DOHH2 (cell line): ENCODE results near the gene TENT4A.

Source experiments
- EZH2phosphoT487 ChIP-seq: fragments of 200-600 bp; sonication (generic); IDR thresholded peaks from 2 replicates; pipeline ENCODE4 v1.6.1; 2017; ENCODE audit warnings: borderline replicate concordance, mild to moderate bottlenecking, antibody characterized with exemption, low read length, moderate library complexity, mixed read lengths
- TF ChIP-seq, protein P1 (sequence below): fragments of 200-600 bp; sonication (generic); IDR thresholded peaks from one replicate; pipeline ENCODE4 v1.5.1; 2014; ENCODE audit warnings: antibody characterized with exemption, mild to moderate bottlenecking, low read depth, low read length; ENCODE audit not compliant: poor library complexity, severe bottlenecking

DNA sequence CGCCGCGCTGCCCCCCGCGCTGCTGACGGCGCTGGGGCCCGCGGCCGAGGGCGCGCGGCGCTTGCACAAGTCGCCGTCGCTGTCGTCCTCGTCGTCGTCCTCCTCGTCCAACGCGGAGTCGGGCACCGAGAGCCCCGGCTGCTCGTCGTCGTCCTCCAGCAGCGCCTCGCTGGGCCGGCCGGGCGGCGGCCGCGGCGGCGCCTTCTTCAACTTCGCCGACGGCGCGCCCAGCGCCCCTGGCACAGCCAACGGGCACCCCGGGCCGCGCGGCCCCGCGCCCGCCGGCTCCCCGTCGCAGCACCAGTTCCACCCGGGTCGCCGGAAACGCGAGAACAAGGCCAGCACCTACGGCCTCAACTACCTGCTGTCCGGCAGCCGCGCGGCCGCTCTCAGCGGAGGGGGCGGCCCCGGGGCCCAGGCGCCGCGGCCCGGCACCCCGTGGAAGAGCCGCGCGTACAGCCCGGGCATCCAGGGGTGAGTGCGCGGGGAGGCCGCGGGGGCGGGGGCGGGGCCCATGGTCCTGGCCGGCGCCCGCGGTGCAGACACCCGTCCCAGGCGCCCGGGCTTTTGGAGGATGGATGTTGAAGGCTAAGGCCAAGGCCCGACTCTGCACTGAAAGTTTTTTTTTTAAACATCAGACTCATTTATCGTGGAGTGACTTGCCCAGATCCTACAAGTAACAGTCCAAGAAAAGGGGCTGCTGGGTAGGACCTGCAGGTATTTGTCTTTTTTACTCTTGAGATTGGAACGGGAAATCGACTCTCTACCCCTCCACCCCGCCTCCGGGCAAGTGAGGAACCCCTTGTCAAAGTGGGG lies 1.2 kb downstream of the TENT4A start:
- TF ChIP-seq EZH2phosphoT487: no peak
- TF ChIP-seq, protein P1, sequence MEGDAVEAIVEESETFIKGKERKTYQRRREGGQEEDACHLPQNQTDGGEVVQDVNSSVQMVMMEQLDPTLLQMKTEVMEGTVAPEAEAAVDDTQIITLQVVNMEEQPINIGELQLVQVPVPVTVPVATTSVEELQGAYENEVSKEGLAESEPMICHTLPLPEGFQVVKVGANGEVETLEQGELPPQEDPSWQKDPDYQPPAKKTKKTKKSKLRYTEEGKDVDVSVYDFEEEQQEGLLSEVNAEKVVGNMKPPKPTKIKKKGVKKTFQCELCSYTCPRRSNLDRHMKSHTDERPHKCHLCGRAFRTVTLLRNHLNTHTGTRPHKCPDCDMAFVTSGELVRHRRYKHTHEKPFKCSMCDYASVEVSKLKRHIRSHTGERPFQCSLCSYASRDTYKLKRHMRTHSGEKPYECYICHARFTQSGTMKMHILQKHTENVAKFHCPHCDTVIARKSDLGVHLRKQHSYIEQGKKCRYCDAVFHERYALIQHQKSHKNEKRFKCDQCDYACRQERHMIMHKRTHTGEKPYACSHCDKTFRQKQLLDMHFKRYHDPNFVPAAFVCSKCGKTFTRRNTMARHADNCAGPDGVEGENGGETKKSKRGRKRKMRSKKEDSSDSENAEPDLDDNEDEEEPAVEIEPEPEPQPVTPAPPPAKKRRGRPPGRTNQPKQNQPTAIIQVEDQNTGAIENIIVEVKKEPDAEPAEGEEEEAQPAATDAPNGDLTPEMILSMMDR: no peak
